Prostate gland (tissue), 2 donors: ENCODE results near the gene SLC25A52.

Source experiments
- CTCF ChIP-seq, 4 experiments: fragments of 200-600 bp in 2 of 4; fragments of 450-650 bp in 2 of 4; sonication (generic) in 2 of 4; IDR thresholded peaks; 1 replicate in 3 of 4; 2 replicates in 1 of 4; pipeline ENCODE4 v1.5.1; 2016 to 2019; ENCODE audit warnings: antibody characterized with exemption in 4 of 4, mild to moderate bottlenecking in 2 of 4, moderate library complexity in 2 of 4
- POLR2A ChIP-seq: fragments of 450-650 bp; IDR thresholded peaks from one replicate; pipeline ENCODE4 v1.6.1; 2016; ENCODE audit warnings: antibody characterized with exemption, mild to moderate bottlenecking

GRCh38 chr18:31721601-31722000 lies 39.1 kb downstream of the SLC25A52 start:
- TF ChIP-seq CTCF (IDR thresholded peaks at IDR 0.05) (no peak), POLR2A (no peak)
